H9 (cell line): ENCODE results near the gene IFNA21. TPM values are rescaled to one million over a fixed set of nuclear protein-coding genes. Genes with fewer than 3 reads are reported as not detected.

Source experiments
- DNase-seq: peaks from one replicate; pipeline ENCODE4 v3.0.0-alpha.2; 2017
- H2AFZ ChIP-seq: one replicate; pipeline ENCODE4 v1.6.1; 2013; ENCODE audit warnings: mild to moderate bottlenecking, low read length, control low read depth, moderate library complexity
- H2AK5ac ChIP-seq: 2 replicates; pipeline ENCODE4 v1.6.1; 2013; ENCODE audit warnings: low read length, control low read depth, mixed read lengths; ENCODE audit not compliant: insufficient read length
- H2BK120ac ChIP-seq: one replicate; pipeline ENCODE4 v1.6.1; 2013; ENCODE audit warnings: low read depth, mild to moderate bottlenecking, low read length, control low read depth, inconsistent platforms; ENCODE audit not compliant: poor library complexity, severe bottlenecking
- H2BK12ac ChIP-seq: 2 replicates; pipeline ENCODE4 v1.6.1; 2013; ENCODE audit warnings: low read length, control low read depth, mixed read lengths, low read depth; ENCODE audit not compliant: insufficient read length
- H2BK15ac ChIP-seq: 2 replicates; pipeline ENCODE4 v1.6.1; 2013; ENCODE audit warnings: low read depth, low read length, control low read depth
- H2BK20ac ChIP-seq: one replicate; pipeline ENCODE4 v1.6.1; 2013; ENCODE audit warnings: low read depth, mild to moderate bottlenecking, low read length, control low read depth, inconsistent platforms; ENCODE audit not compliant: poor library complexity, severe bottlenecking
- H2BK5ac ChIP-seq: 2 replicates; pipeline ENCODE4 v1.6.1; 2013; ENCODE audit warnings: low read length, control low read depth, mixed read lengths; ENCODE audit not compliant: insufficient read length
- H3K14ac ChIP-seq: 2 replicates; pipeline ENCODE4 v1.6.1; 2013; ENCODE audit warnings: low read length, control low read depth; ENCODE audit not compliant: insufficient read depth
- H3K18ac ChIP-seq: 2 replicates; pipeline ENCODE4 v1.6.1; 2013; ENCODE audit warnings: low read depth, mild to moderate bottlenecking, mixed read lengths, low read length, control low read depth; ENCODE audit not compliant: insufficient read length
- H3K23ac ChIP-seq: 2 replicates; pipeline ENCODE4 v1.6.1; 2013; ENCODE audit warnings: low read length, control low read depth, mixed read lengths, low read depth; ENCODE audit not compliant: insufficient read length
- H3K23me2 ChIP-seq: 2 replicates; pipeline ENCODE4 v1.6.1; 2013; ENCODE audit warnings: low read depth, mild to moderate bottlenecking, mixed read lengths, low read length, control low read depth; ENCODE audit not compliant: insufficient read length, poor library complexity, severe bottlenecking
- H3K27ac ChIP-seq: 2 replicates; pipeline ENCODE4 v1.5.1; 2013; ENCODE audit warnings: low read length, control low read depth, mixed read lengths, low read depth; ENCODE audit not compliant: insufficient read length
- H3K27me3 ChIP-seq: 2 replicates; pipeline ENCODE4 v1.6.1; 2013; ENCODE audit warnings: low read length, control low read depth, inconsistent platforms; ENCODE audit not compliant: insufficient read depth
- H3K4ac ChIP-seq: 2 replicates; pipeline ENCODE4 v1.6.1; 2013; ENCODE audit warnings: low read depth, mild to moderate bottlenecking, control low read depth, inconsistent platforms, low read length, moderate library complexity
- H3K4me1 ChIP-seq: 2 replicates; pipeline ENCODE4 v1.6.1; 2013; ENCODE audit warnings: low read length, control low read depth, inconsistent platforms; ENCODE audit not compliant: insufficient read depth
- H3K4me2 ChIP-seq: 2 replicates; pipeline ENCODE4 v1.6.1; 2013; ENCODE audit warnings: low read length, control low read depth, mixed read lengths; ENCODE audit not compliant: insufficient read length, insufficient read depth
- H3K56ac ChIP-seq: 2 replicates; pipeline ENCODE4 v1.6.1; 2013; ENCODE audit warnings: low read depth, mild to moderate bottlenecking, mixed read lengths, low read length, control low read depth; ENCODE audit not compliant: insufficient read length
- H3K79me1 ChIP-seq: 2 replicates; pipeline ENCODE4 v1.6.1; 2013; ENCODE audit warnings: low read depth, mild to moderate bottlenecking, moderate library complexity, low read length, control low read depth, inconsistent platforms; ENCODE audit not compliant: insufficient read depth, poor library complexity, severe bottlenecking
- H3K79me2 ChIP-seq: 2 replicates; pipeline ENCODE4 v1.6.1; 2013; ENCODE audit warnings: low read length, control low read depth, inconsistent platforms; ENCODE audit not compliant: insufficient read depth
- H3K9ac ChIP-seq: 2 replicates; pipeline ENCODE4 v1.6.1; 2013; ENCODE audit warnings: low read length, control low read depth, mixed read lengths; ENCODE audit not compliant: insufficient read length; ENCODE audit errors: extremely low read depth
- H3K9me3 ChIP-seq: one replicate; pipeline ENCODE4 v1.6.1; 2013; ENCODE audit warnings: low read depth, low read length, inconsistent platforms; ENCODE audit not compliant: control insufficient read depth
- H3T11ph ChIP-seq: one replicate; pipeline ENCODE4 v1.6.1; 2013; ENCODE audit warnings: mild to moderate bottlenecking, low read length, control low read depth, inconsistent platforms
- H4K20me1 ChIP-seq: one replicate; pipeline ENCODE4 v1.6.1; 2013; ENCODE audit not compliant: control insufficient read depth, insufficient read length, insufficient read depth
- H4K5ac ChIP-seq: 2 replicates; pipeline ENCODE4 v1.6.1; 2013; ENCODE audit warnings: low read depth, mild to moderate bottlenecking, mixed read lengths, low read length, control low read depth; ENCODE audit not compliant: insufficient read length
- H4K8ac ChIP-seq: replicated peaks from 2 replicates; pipeline ENCODE4 v1.6.1; 2013; ENCODE audit warnings: low read length, control low read depth, mixed read lengths, low read depth; ENCODE audit not compliant: insufficient read length
- H4K91ac ChIP-seq: 2 replicates; pipeline ENCODE4 v1.6.1; 2013; ENCODE audit warnings: low read depth, mild to moderate bottlenecking, moderate library complexity, mixed read lengths, low read length, control low read depth; ENCODE audit not compliant: insufficient read length
- H3K27ac Mint-ChIP-seq, 3 experiments: 2 replicates in 2 of 3; 3 replicates in 1 of 3; pipeline ENCODE4 v1.8.0; 2020 to 2021; ENCODE audit warnings: mixed read lengths in 3 of 3, mild to moderate bottlenecking in 1 of 3, moderate library complexity in 1 of 3
- H3K27me3 Mint-ChIP-seq: 2 replicates; pipeline ENCODE4 v1.8.0; 2021; ENCODE audit warnings: low read depth, mild to moderate bottlenecking, moderate library complexity, mixed read lengths
- H3K36me3 Mint-ChIP-seq, 3 experiments: 2 replicates in 2 of 3; 3 replicates in 1 of 3; pipeline ENCODE4 v1.8.0; 2020 to 2021; ENCODE audit warnings: low read depth in 3 of 3, mixed read lengths in 3 of 3; ENCODE audit not compliant: insufficient read depth in 1 of 3
- H3K4me1 Mint-ChIP-seq, 2 experiments: 2 replicates each; pipeline ENCODE4 v1.8.0; 2020; ENCODE audit warnings: mixed read lengths in 2 of 2
- H3K4me3 Mint-ChIP-seq, 2 experiments: 2 replicates in 1 of 2; 3 replicates in 1 of 2; pipeline ENCODE4 v1.8.0; 2020 to 2021; ENCODE audit warnings: mild to moderate bottlenecking in 2 of 2, mixed read lengths in 2 of 2, moderate library complexity in 1 of 2
- H3K9me3 Mint-ChIP-seq, 2 experiments: 2 replicates in 1 of 2; 3 replicates in 1 of 2; pipeline ENCODE4 v1.8.0; 2020; ENCODE audit warnings: mild to moderate bottlenecking in 2 of 2, mixed read lengths in 2 of 2, moderate library complexity in 1 of 2
- WGBS: extraction: QIAGEN DNeasy Blood & Tissue Kit; methylation state at CpG from one replicate; pipeline ENCODE4 v1.1.7; 2013; ENCODE audit warnings: missing lambda C conversion rate, low lambda C conversion rate, mixed read lengths; ENCODE audit not compliant: insufficient read length; ENCODE audit errors: extremely low coverage; 5-methylcytosine and 5-hydroxymethylcytosine counted together
- total RNA-seq: library from RNA; stranded (reverse); gene quantifications from 2 replicates; pipeline ENCODE4 v1.2.1, GENCODE V29; 2021
- TF ChIP-seq, protein P1 (sequence below): fragments of 200-600 bp; sonication (generic); conservative IDR thresholded peaks from 3 replicates; pipeline ENCODE4 v1.8.0; 2021; ENCODE audit warnings: antibody characterized with exemption, mild to moderate bottlenecking

The IFNA21 gene
- total RNA-seq, 1 experiment from 2014 or later: not detected

DNA sequence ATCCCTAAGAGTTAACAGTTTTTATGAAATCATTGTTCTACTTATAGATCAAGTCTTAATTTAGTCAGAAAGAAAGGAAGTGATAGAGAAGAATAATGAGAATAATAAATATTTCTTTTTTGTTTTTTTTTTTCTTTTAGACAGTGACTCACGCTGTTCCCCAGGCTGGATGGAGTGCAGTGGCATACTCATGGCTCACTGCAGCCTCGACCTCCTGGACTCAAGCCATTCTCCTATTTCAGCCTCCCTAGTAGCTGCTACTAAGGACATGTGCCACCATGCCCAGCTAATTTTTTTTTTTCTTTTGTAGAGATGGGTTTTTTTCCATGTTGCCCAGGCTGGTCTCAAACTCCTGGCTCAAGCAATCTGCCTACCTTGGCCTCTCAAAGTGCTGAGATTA is 11.0 kb downstream of the IFNA21 start:
- Mint-ChIP-seq H3K9me3 (no peaks in the 10 kb centered on the region), H3K27me3 (no peaks in the 10 kb centered on the region; the same call in 1 of the 2 replicates), H3K4me3 (no peak overlapping the region), H3K4me1 (peaks cover 5 to 6% of the 10 kb centered on the region in 2 experiments; a peak in 3 of 4 replicates), H3K36me3 (no peaks in the 10 kb centered on the region), H3K27ac (no peak overlapping the region)
- no peak overlapping the region for H2BK120ac ChIP-seq
- no peak overlapping the region for H3T11ph ChIP-seq
- H4K5ac ChIP-seq: no peak overlapping the region
- no peak overlapping the region for H3K4me2 ChIP-seq
- no peaks in the 10 kb centered on the region for H3K27me3 ChIP-seq
- H2AK5ac ChIP-seq: no peak overlapping the region
- H3K27ac ChIP-seq: no peak overlapping the region
- no peak for DNase-seq
- H2AFZ ChIP-seq: no peak overlapping the region
- H2BK20ac ChIP-seq: no peak overlapping the region
- H4K8ac ChIP-seq: no peak overlapping the region
- H3K79me1 ChIP-seq: no peaks in the 10 kb centered on the region
- H2BK12ac ChIP-seq: no peak overlapping the region
- no peaks in the 10 kb centered on the region for H3K23me2 ChIP-seq
- H3K4me1 ChIP-seq: no peaks in the 10 kb centered on the region; the same call in 1 of the 2 replicates
- H3K56ac ChIP-seq: no peak overlapping the region
- H2BK15ac ChIP-seq: no peak overlapping the region
- H4K91ac ChIP-seq: no peak overlapping the region
- WGBS: no CpG with 5 or more reads among the region's 2 CpGs
- no peak overlapping the region for H2BK5ac ChIP-seq
- no peaks in the 10 kb centered on the region for H3K79me2 ChIP-seq
- H3K23ac ChIP-seq: no peak overlapping the region
- no peaks in the 10 kb centered on the region for H3K9me3 ChIP-seq
- H3K14ac ChIP-seq: no peak overlapping the region
- no peak overlapping the region for H3K9ac ChIP-seq
- H4K20me1 ChIP-seq: no peaks in the 10 kb centered on the region
- TF ChIP-seq, protein P1, sequence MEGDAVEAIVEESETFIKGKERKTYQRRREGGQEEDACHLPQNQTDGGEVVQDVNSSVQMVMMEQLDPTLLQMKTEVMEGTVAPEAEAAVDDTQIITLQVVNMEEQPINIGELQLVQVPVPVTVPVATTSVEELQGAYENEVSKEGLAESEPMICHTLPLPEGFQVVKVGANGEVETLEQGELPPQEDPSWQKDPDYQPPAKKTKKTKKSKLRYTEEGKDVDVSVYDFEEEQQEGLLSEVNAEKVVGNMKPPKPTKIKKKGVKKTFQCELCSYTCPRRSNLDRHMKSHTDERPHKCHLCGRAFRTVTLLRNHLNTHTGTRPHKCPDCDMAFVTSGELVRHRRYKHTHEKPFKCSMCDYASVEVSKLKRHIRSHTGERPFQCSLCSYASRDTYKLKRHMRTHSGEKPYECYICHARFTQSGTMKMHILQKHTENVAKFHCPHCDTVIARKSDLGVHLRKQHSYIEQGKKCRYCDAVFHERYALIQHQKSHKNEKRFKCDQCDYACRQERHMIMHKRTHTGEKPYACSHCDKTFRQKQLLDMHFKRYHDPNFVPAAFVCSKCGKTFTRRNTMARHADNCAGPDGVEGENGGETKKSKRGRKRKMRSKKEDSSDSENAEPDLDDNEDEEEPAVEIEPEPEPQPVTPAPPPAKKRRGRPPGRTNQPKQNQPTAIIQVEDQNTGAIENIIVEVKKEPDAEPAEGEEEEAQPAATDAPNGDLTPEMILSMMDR: no peak
- H3K4ac ChIP-seq: no peak overlapping the region
- H3K18ac ChIP-seq: no peak overlapping the region
